Thyroid gland (tissue), 4 donors: ENCODE measurements around the gene KRTAP3-2.

Source experiments
- CTCF ChIP-seq, 6 experiments: fragments of 200-600 bp in 3 of 6; fragments of 450-650 bp in 3 of 6; sonication (generic) in 3 of 6; IDR thresholded peaks; one replicate each; pipeline ENCODE4 v1.5.1; 2016 to 2019; ENCODE audit warnings: antibody characterized with exemption in 6 of 6, mild to moderate bottlenecking in 2 of 6, inconsistent platforms in 1 of 6, moderate library complexity in 1 of 6
- POLR2A ChIP-seq, 2 donors: fragments of 450-650 bp; IDR thresholded peaks; one replicate each; pipeline ENCODE4 v1.6.1; 2017; ENCODE audit warnings: antibody characterized with exemption in 2 of 2, mild to moderate bottlenecking in 2 of 2, moderate library complexity in 1 of 2

- TF ChIP-seq CTCF (IDR thresholded peaks at IDR 0.05) (no peak), POLR2A (IDR thresholded peaks at IDR 0.05) (no peak)
Measured at GRCh38 chr17:41013606-41014005, 13.9 kb upstream of the KRTAP3-2 start.
